WTC11 (cell line): ENCODE measurements around the gene OTOR.

Experiments used
- CTCF ChIP-seq: fragments of 200-600 bp; IDR thresholded peaks from 2 replicates; pipeline ENCODE4 v1.8.0; 2022; ENCODE audit warnings: antibody characterized with exemption
- ETV6 ChIP-seq: sonication (generic); formaldehyde crosslinking; IDR thresholded peaks from 2 replicates; pipeline ENCODE4 v1.8.1; 2022; ENCODE audit warnings: mild to moderate bottlenecking, missing genetic modification reagents
- FOXJ3 ChIP-seq: sonication (generic); formaldehyde crosslinking; IDR thresholded peaks from 2 replicates; pipeline ENCODE4 v1.9.0; 2021; ENCODE audit warnings: missing genetic modification reagents, mild to moderate bottlenecking, borderline replicate concordance
- IRF1 ChIP-seq: sonication (generic); formaldehyde crosslinking; IDR thresholded peaks from 2 replicates; pipeline ENCODE4 v1.8.0; 2023; ENCODE audit warnings: missing genetic modification reagents
- MYBL2 ChIP-seq: sonication (generic); formaldehyde crosslinking; IDR thresholded peaks from 2 replicates; pipeline ENCODE4 v1.8.1; 2023; ENCODE audit warnings: mild to moderate bottlenecking, moderate library complexity, missing genetic modification reagents
- NR1H2 ChIP-seq: sonication (generic); formaldehyde crosslinking; IDR thresholded peaks from 2 replicates; pipeline ENCODE4 v1.9.0; 2021; ENCODE audit warnings: mild to moderate bottlenecking, moderate library complexity, missing genetic modification reagents
- TP53 ChIP-seq: sonication (generic); formaldehyde crosslinking; IDR thresholded peaks from 2 replicates; pipeline ENCODE4 v1.8.1; 2023; ENCODE audit warnings: mild to moderate bottlenecking, missing genetic modification reagents
- USF2 ChIP-seq: sonication (generic); formaldehyde crosslinking; IDR thresholded peaks from 2 replicates; pipeline ENCODE4 v1.8.1; 2023; ENCODE audit warnings: mild to moderate bottlenecking, missing genetic modification reagents, moderate library complexity
- ZNF121 ChIP-seq: sonication (generic); formaldehyde crosslinking; IDR thresholded peaks from 2 replicates; pipeline ENCODE4 v1.8.0; 2023; ENCODE audit warnings: missing genetic modification reagents
- ZNF263 ChIP-seq: sonication (generic); formaldehyde crosslinking; IDR thresholded peaks from 2 replicates; pipeline ENCODE4 v1.8.1; 2022; ENCODE audit warnings: low read depth, mild to moderate bottlenecking, moderate library complexity, missing genetic modification reagents
- ZNF396 ChIP-seq: fragments of 250-450 bp; sonication (Bioruptor Pico); IDR thresholded peaks from 2 replicates; pipeline ENCODE4 v1.8.0; 2021; ENCODE audit warnings: mild to moderate bottlenecking, moderate library complexity, borderline replicate concordance

GRCh38 chr20:16747291-16747811 lies 807 bp upstream of the OTOR start:
- TF ChIP-seq ZNF396 (CRISPR knock-in tag) (no peak), USF2 (CRISPR knock-in tag) (no peak), ETV6 (CRISPR knock-in tag) (no peak), MYBL2 (no peak), ZNF263 (CRISPR knock-in tag) (no peak), IRF1 (CRISPR knock-in tag) (no peak), ZNF121 (no peak), CTCF (no peak), FOXJ3 (CRISPR knock-in tag) (no peak), NR1H2 (no peak), TP53 (no peak)
